Duodenal mucosa (tissue), 2 donors: ENCODE results near the gene AGR2.

ENCODE experiments used
- H3K27ac ChIP-seq: one replicate; pipeline ENCODE4 v1.7.0; 2013; ENCODE audit warnings: low read depth, low read length
- H3K27me3 ChIP-seq, 2 donors: one replicate each; pipeline ENCODE4 v1.7.0; 2013; ENCODE audit warnings: low read length in 2 of 2, control low read depth in 1 of 2; ENCODE audit not compliant: insufficient read depth in 2 of 2, control insufficient read depth in 1 of 2
- H3K36me3 ChIP-seq, 2 donors: one replicate each; pipeline ENCODE4 v1.7.0; 2013; ENCODE audit warnings: low read length in 2 of 2, control low read depth in 1 of 2; ENCODE audit not compliant: insufficient read depth in 2 of 2, control insufficient read depth in 1 of 2
- H3K4me1 ChIP-seq, 2 donors: one replicate each; pipeline ENCODE4 v1.7.0; 2013; ENCODE audit warnings: low read length in 2 of 2, control low read depth in 1 of 2; ENCODE audit not compliant: insufficient read depth in 2 of 2, control insufficient read depth in 1 of 2
- H3K4me3 ChIP-seq, 2 donors: one replicate each; pipeline ENCODE4 v1.7.0; 2013; ENCODE audit warnings: low read length in 2 of 2, low read depth in 1 of 2
- H3K9ac ChIP-seq, 2 donors: one replicate each; pipeline ENCODE4 v1.7.0; 2013; ENCODE audit warnings: low read length in 2 of 2, low read depth in 1 of 2
- H3K9me3 ChIP-seq, 2 donors: one replicate each; pipeline ENCODE4 v1.7.0; 2013; ENCODE audit warnings: low read length in 2 of 2, control low read depth in 1 of 2; ENCODE audit not compliant: control insufficient read depth in 1 of 2

The AGR2 gene

GRCh38 chr7:16840094-16840493 is 35.3 kb upstream of the AGR2 start:
- no peaks in the 10 kb centered on the region for H3K9me3 ChIP-seq
- H3K27me3 ChIP-seq, result no peaks in the 10 kb centered on the region
- H3K36me3 ChIP-seq, result no peaks in the 10 kb centered on the region
- no peak overlapping the region for H3K4me3 ChIP-seq
- H3K4me1 ChIP-seq, result no peaks in the 10 kb centered on the region
- no peak overlapping the region for H3K27ac ChIP-seq
- no peak overlapping the region for H3K9ac ChIP-seq

GRCh38 chr7:16839646-16840045 is 34.8 kb upstream of the AGR2 start:
- Histone ChIP-seq H3K27me3 (no peaks in the 10 kb centered on the region), H3K27ac (no peak overlapping the region), H3K4me1 (no peaks in the 10 kb centered on the region), H3K4me3 (no peak overlapping the region), H3K36me3 (no peaks in the 10 kb centered on the region), H3K9me3 (no peaks in the 10 kb centered on the region), H3K9ac (no peak overlapping the region)

- Histone ChIP-seq H3K4me1 (no peaks in the 10 kb centered on the region), H3K9me3 (no peaks in the 10 kb centered on the region), H3K27ac (no peak overlapping the region), H3K9ac (no peak overlapping the region), H3K27me3 (no peaks in the 10 kb centered on the region), H3K36me3 (no peaks in the 10 kb centered on the region), H3K4me3 (no peak overlapping the region)
Measured at GRCh38 chr7:16838891-16839290, 34.1 kb upstream of the AGR2 start.

GRCh38 chr7:16838386-16838785 is 33.6 kb upstream of the AGR2 start:
- no peaks in the 10 kb centered on the region for H3K27me3 ChIP-seq
- H3K27ac ChIP-seq, result no peak overlapping the region

GRCh38 chr7:16836481-16836880 is 31.7 kb upstream of the AGR2 start:
- no peak overlapping the region for H3K9ac ChIP-seq
- H3K36me3 ChIP-seq, result no peaks in the 10 kb centered on the region
- no peaks in the 10 kb centered on the region for H3K27me3 ChIP-seq
- no peaks in the 10 kb centered on the region for H3K9me3 ChIP-seq
- no peaks in the 10 kb centered on the region for H3K4me1 ChIP-seq
- H3K4me3 ChIP-seq, result no peak overlapping the region
- H3K27ac ChIP-seq, result no peak overlapping the region

More at GRCh38 chr7:16838386-16838785, 33.6 kb upstream of the AGR2 start:
- H3K9ac ChIP-seq, result no peak overlapping the region
- H3K4me3 ChIP-seq, result no peak overlapping the region
- H3K36me3 ChIP-seq, result no peaks in the 10 kb centered on the region
- no peaks in the 10 kb centered on the region for H3K4me1 ChIP-seq
- H3K9me3 ChIP-seq, result no peaks in the 10 kb centered on the region

GRCh38 chr7:16833373-16833772 is 28.6 kb upstream of the AGR2 start:
- Histone ChIP-seq H3K4me1 (no peaks in the 10 kb centered on the region), H3K9ac (no peak overlapping the region), H3K36me3 (no peaks in the 10 kb centered on the region), H3K27me3 (no peaks in the 10 kb centered on the region), H3K4me3 (no peak overlapping the region), H3K9me3 (no peaks in the 10 kb centered on the region), H3K27ac (no peak overlapping the region)

GRCh38 chr7:16826060-16826459 is 21.3 kb upstream of the AGR2 start:
- Histone ChIP-seq H3K27me3 (no peaks in the 10 kb centered on the region), H3K36me3 (no peaks in the 10 kb centered on the region), H3K27ac (no peak overlapping the region), H3K4me1 (peaks cover 11 to 13% of the 10 kb centered on the region in 2 donors), H3K9ac (no peak overlapping the region), H3K9me3 (no peaks in the 10 kb centered on the region), H3K4me3 (no peak overlapping the region)

- H3K27me3 ChIP-seq, result no peaks in the 10 kb centered on the region
- H3K9ac ChIP-seq, result no peak overlapping the region
- H3K4me1 ChIP-seq, result peaks cover 15 to 25% of the 10 kb centered on the region in 2 donors
- H3K4me3 ChIP-seq, result no peak overlapping the region
- no peaks in the 10 kb centered on the region for H3K36me3 ChIP-seq
- no peak overlapping the region for H3K27ac ChIP-seq
- H3K9me3 ChIP-seq, result no peaks in the 10 kb centered on the region
Measured at GRCh38 chr7:16822029-16822428, 17.2 kb upstream of the AGR2 start.

GRCh38 chr7:16818732-16819131 is 13.9 kb upstream of the AGR2 start:
- Histone ChIP-seq H3K36me3 (no peaks in the 10 kb centered on the region), H3K9ac (no peak overlapping the region), H3K27ac (no peak overlapping the region), H3K9me3 (no peaks in the 10 kb centered on the region), H3K27me3 (no peaks in the 10 kb centered on the region), H3K4me3 (no peak overlapping the region), H3K4me1 (peaks cover 20 to 25% of the 10 kb centered on the region in 2 donors)

GRCh38 chr7:16817536-16817935 is 12.7 kb upstream of the AGR2 start:
- H3K36me3 ChIP-seq, result no peaks in the 10 kb centered on the region
- peaks cover 17 to 25% of the 10 kb centered on the region in 2 donors for H3K4me1 ChIP-seq
- H3K27me3 ChIP-seq, result no peaks in the 10 kb centered on the region
- H3K4me3 ChIP-seq, result no peak overlapping the region
- H3K9ac ChIP-seq, result no peak overlapping the region
- no peak overlapping the region for H3K27ac ChIP-seq
- no peaks in the 10 kb centered on the region for H3K9me3 ChIP-seq

- no peaks in the 10 kb centered on the region for H3K9me3 ChIP-seq
- no peaks in the 10 kb centered on the region for H3K36me3 ChIP-seq
- H3K4me1 ChIP-seq, result peaks cover 14 to 30% of the 10 kb centered on the region in 2 donors
- H3K4me3 ChIP-seq, result no peak overlapping the region
- no peak overlapping the region for H3K9ac ChIP-seq
- H3K27me3 ChIP-seq, result no peaks in the 10 kb centered on the region
- no peak overlapping the region for H3K27ac ChIP-seq
Measured at GRCh38 chr7:16816824-16817223, 12.0 kb upstream of the AGR2 start.
